22Rv1 (cell line): ENCODE data around the gene ZNF565.

Experiments
- ZFX ChIP-seq: fragments of 450-650 bp; IDR thresholded peaks from 2 replicates; pipeline ENCODE4 v1.6.1; 2017; ENCODE audit warnings: antibody characterized with exemption, borderline replicate concordance
- TF ChIP-seq, protein P1 (sequence below): fragments of 450-650 bp; IDR thresholded peaks from 2 replicates; pipeline ENCODE4 v1.5.1; 2017; ENCODE audit warnings: mild to moderate bottlenecking

DNA sequence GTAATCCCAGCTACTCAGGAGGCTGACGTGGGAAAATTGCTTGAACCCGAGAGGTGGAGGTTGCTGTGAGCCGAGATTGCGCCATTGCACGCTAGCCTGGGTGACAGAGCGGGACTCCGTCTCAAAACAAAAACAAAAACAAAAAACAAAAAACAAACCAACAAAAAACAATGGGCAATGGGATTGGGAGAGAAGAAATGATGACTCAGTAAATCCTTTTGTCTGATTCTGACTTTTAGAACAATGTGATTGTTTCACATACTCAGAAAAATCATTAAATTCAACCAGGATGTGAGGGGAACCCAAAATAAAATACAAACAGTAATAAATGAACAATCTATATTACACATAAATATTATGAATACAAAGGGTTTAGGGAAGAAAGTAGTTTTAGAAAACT, 5.1 kb downstream of the ZNF565 start:
- TF ChIP-seq, protein P1, sequence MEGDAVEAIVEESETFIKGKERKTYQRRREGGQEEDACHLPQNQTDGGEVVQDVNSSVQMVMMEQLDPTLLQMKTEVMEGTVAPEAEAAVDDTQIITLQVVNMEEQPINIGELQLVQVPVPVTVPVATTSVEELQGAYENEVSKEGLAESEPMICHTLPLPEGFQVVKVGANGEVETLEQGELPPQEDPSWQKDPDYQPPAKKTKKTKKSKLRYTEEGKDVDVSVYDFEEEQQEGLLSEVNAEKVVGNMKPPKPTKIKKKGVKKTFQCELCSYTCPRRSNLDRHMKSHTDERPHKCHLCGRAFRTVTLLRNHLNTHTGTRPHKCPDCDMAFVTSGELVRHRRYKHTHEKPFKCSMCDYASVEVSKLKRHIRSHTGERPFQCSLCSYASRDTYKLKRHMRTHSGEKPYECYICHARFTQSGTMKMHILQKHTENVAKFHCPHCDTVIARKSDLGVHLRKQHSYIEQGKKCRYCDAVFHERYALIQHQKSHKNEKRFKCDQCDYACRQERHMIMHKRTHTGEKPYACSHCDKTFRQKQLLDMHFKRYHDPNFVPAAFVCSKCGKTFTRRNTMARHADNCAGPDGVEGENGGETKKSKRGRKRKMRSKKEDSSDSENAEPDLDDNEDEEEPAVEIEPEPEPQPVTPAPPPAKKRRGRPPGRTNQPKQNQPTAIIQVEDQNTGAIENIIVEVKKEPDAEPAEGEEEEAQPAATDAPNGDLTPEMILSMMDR = no peak
- TF ChIP-seq ZFX = no peak
